ENCODE results near the gene RIN2.

The RIN2 gene

GRCh38 chr20:19807191-19807945 lies 49.3 kb downstream of the RIN2 start:
- Histone ChIP-seq H3K4me1 (no peaks in the 10 kb centered on the region), H3K27me3 (0 out of 2 replicates have a peak, but pooled peaks cover 11% of the 10 kb centered on the region), H3K9me3 (no peaks in the 10 kb centered on the region), H3K4me3 (ENCODE audit: low read depth, low read length) (no peak overlapping the region), H3K36me3 (no peaks in the 10 kb centered on the region)
- TF ChIP-seq CTCF (IDR thresholded peaks at IDR 0.05; ENCODE audit: low read depth, low read length): no peak
- DNase-seq: no peak
